AG04449 (cell line): ENCODE measurements around the gene TGFBR3.

Source experiments
- CTCF ChIA-PET: fragments of 350-600 bp; formaldehyde crosslinking; extraction: SDS; loops from one replicate; lab custom pipeline; 2021; ENCODE audit warnings: antibody characterized with exemption; lab: Yijun Ruan, JAX
- POLR2A ChIA-PET: fragments of 400-600, 350-600 bp; formaldehyde crosslinking; extraction: SDS; loops from one replicate; lab custom pipeline; 2020; ENCODE audit warnings: antibody characterized with exemption, inconsistent platforms; lab: Yijun Ruan, JAX
- DNase-seq: peaks from one replicate; pipeline ENCODE4 v3.0.0-alpha.2; 2010; ENCODE audit warnings: low read depth, low spot score
- H3K4me3 ChIP-seq: 2 replicates; pipeline ENCODE4 v1.5.1; 2011; ENCODE audit warnings: low read depth, mild to moderate bottlenecking, control low read depth, low read length
- TF ChIP-seq, protein P1 (sequence below): IDR thresholded peaks from one replicate; pipeline ENCODE4 v1.5.1; 2011; ENCODE audit warnings: mild to moderate bottlenecking, moderate library complexity, low read length, control low read depth, inconsistent platforms; ENCODE audit not compliant: insufficient read depth; ENCODE audit errors: missing control alignments

Gene TGFBR3

GRCh38 chr1:91821126-91821868 is 64.7 kb downstream of the TGFBR3 start:
- ChIA-PET POLR2A (no interaction called here), CTCF (interaction anchor here (0.9 to 1.3 kb wide), 2 partner anchors 10 to 63 kb away, joined by 3 read pairs; no protein-coding TSS in a partner anchor)
- DNase-seq = no peak
- TF ChIP-seq, protein P1, sequence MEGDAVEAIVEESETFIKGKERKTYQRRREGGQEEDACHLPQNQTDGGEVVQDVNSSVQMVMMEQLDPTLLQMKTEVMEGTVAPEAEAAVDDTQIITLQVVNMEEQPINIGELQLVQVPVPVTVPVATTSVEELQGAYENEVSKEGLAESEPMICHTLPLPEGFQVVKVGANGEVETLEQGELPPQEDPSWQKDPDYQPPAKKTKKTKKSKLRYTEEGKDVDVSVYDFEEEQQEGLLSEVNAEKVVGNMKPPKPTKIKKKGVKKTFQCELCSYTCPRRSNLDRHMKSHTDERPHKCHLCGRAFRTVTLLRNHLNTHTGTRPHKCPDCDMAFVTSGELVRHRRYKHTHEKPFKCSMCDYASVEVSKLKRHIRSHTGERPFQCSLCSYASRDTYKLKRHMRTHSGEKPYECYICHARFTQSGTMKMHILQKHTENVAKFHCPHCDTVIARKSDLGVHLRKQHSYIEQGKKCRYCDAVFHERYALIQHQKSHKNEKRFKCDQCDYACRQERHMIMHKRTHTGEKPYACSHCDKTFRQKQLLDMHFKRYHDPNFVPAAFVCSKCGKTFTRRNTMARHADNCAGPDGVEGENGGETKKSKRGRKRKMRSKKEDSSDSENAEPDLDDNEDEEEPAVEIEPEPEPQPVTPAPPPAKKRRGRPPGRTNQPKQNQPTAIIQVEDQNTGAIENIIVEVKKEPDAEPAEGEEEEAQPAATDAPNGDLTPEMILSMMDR = no peak
- no peak overlapping the region for H3K4me3 ChIP-seq

GRCh38 chr1:91819038-91819788 is 66.7 kb downstream of the TGFBR3 start:
- TF ChIP-seq, protein P1 = no peak
- ChIA-PET CTCF (interaction anchor here (1.0 to 2.1 kb wide), 5 partner anchors 9 to 308 kb away, joined by 3 to 8 read pairs (median 4); no protein-coding TSS in a partner anchor), POLR2A (no interaction called here)
- no peak overlapping the region for H3K4me3 ChIP-seq
- DNase-seq = no peak

DNA sequence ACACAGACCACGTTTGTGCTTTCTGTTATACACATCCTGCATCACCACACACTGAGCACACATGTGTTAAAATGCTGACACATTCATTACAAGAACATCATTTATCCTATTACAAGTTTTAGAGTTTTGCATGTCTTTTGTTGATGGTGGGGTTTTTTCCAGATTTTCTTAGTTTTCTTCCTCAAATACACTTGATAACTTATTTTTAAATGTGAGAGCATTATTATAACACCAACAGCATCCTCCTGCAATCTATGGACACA is 67.3 kb downstream of the TGFBR3 start:
- H3K4me3 ChIP-seq = no peak overlapping the region
- POLR2A ChIA-PET = no interaction called here
- TF ChIP-seq, protein P1 = no peak
- CTCF ChIA-PET = interaction anchor here (1.4 to 2.1 kb wide), 4 partner anchors 8 to 307 kb away, joined by 4 to 8 read pairs (median 6); no protein-coding TSS in a partner anchor
- no peak for DNase-seq

DNA sequence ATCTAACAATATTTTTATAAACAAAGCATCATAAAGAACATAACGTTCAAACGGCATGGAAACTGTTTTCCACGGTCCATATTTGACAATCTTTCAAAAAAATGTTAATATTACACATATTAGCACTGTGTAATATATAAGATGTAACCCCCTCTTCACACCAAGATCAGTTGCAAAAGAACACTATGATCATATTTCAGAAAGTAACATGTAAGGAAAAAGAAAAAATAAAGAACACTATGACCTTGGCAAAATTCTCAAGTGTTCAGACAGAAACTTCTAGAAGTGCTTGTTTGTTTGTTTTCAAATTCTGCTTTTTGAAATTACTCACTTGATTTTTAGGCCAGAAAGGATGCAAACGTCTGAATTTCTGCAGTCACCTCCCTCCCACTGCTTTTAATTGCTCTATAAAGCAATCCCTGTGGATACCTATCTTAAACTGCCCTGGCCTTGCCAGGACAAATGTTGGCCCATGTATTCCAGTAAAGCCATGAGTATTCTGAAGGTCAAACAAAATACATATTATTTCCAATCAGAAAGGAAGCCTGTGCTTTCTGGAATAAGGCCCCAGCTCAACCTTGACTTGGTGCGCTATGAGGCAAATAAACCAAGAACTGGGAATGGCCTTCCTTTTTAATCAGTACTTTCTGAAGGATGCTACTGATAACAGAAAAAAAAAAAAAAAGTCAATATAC is 68.6 kb downstream of the TGFBR3 start:
- H3K4me3 ChIP-seq = no peak overlapping the region
- TF ChIP-seq, protein P1 = no peak
- CTCF ChIA-PET = interaction anchor here (0.8 to 1.3 kb wide), 3 partner anchors 10 to 305 kb away, joined by 3 to 4 read pairs (median 4); no protein-coding TSS in a partner anchor
- DNase-seq = no peak
- POLR2A ChIA-PET = no interaction called here

GRCh38 chr1:91816031-91816430 is 69.9 kb downstream of the TGFBR3 start:
- ChIA-PET POLR2A (no interaction called here), CTCF (interaction anchor here (0.8 kb wide), 1 partner anchor 13 kb away, joined by 3 read pairs; no protein-coding TSS in a partner anchor)
- TF ChIP-seq, protein P1 = no peak
- H3K4me3 ChIP-seq = no peak overlapping the region
- no peak for DNase-seq
